HTERT RPE-1 (cell line): ENCODE measurements around the gene ASB1.

Experiments used
- in situ Hi-C: fragments of 300-500 bp; cut with MboI; formaldehyde crosslinking; loops from 4 replicates; pipeline ENCODE4 v1.14.3; 2020; ENCODE audit warnings: low sequenced_read_pairs

ASB1 gene

GRCh38 chr2:238489896-238490295 is 63.2 kb downstream of the ASB1 start:
- in situ Hi-C loops: no loop called here

- in situ Hi-C loops: no loop called here
Observed at GRCh38 chr2:238492840-238493239, 66.1 kb downstream of the ASB1 start.

- in situ Hi-C loops: no loop called here
Observed at GRCh38 chr2:238493411-238493810, 66.7 kb downstream of the ASB1 start.

GRCh38 chr2:238493880-238494572 is 67.3 kb downstream of the ASB1 start:
- in situ Hi-C loops: no loop called here

GRCh38 chr2:238494573-238494961 is 67.8 kb downstream of the ASB1 start:
- in situ Hi-C loops: no loop called here

- in situ Hi-C loops: no loop called here
Observed at GRCh38 chr2:238495422-238495821, 68.7 kb downstream of the ASB1 start.

GRCh38 chr2:238496756-238497609 is 70.3 kb downstream of the ASB1 start:
- in situ Hi-C loops: no loop called here

GRCh38 chr2:238497610-238498005 is 70.9 kb downstream of the ASB1 start:
- in situ Hi-C loops: no loop called here

- in situ Hi-C loops: no loop called here
Observed at GRCh38 chr2:238498188-238498587, 71.5 kb downstream of the ASB1 start.

GRCh38 chr2:238498691-238499295 is 72.1 kb downstream of the ASB1 start:
- in situ Hi-C loops: no loop called here

- in situ Hi-C loops: no loop called here
Observed at GRCh38 chr2:238499731-238500580, 73.2 kb downstream of the ASB1 start.

- in situ Hi-C loops: no loop called here
Observed at GRCh38 chr2:238501311-238501710, 74.6 kb downstream of the ASB1 start.
